C4-2B (cell line): ENCODE results near the gene USP9Y.

Experiments
- CTCF ChIP-seq: fragments of 450-650 bp; conservative IDR thresholded peaks from 2 replicates; pipeline ENCODE4 v1.5.1; 2017; ENCODE audit warnings: mild to moderate bottlenecking
- ZFX ChIP-seq: fragments of 450-650 bp; IDR thresholded peaks from 2 replicates; pipeline ENCODE4 v1.6.1; 2017

- no peak for TF ChIP-seq CTCF
- TF ChIP-seq ZFX = no peak
Measured at GRCh38 chrY:12729746-12730145, 28.7 kb downstream of the USP9Y start.
